ENCODE data around the gene SEMA6C. TPM values are rescaled to one million over a fixed set of nuclear protein-coding genes. Genes with fewer than 3 reads are reported as not detected.

The SEMA6C gene
- total RNA-seq, 4 donors from 2014 or later = 2.5 to 5.9 (median 3.4) TPM

DNA sequence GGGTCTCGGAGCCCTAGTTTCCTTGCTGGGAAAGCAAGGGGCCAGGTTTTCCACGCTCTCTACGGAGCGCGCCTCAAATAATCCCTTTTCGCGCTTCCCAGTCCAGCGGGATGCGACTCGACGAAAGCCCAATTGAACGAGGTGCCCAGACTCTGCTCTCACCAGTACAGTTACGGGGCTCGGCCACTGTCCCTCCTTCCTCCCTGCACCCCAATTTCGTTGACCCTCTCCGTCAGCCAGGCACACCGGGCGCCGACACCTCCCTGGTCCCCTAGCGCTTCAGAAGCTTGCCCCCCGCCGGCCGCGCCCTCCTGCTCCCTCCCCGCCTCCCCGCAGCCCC lies 389 bp downstream of the SEMA6C start:
- no peak for DNase-seq
- intact Hi-C loops (cut with DNase I) = no loop called here
- H3K4me3 ChIP-seq (replicated peaks in 1 of 3) = peak overlapping the region; percentile 29 to 74 (median 54)
- H3K36me3 ChIP-seq = no peaks in the 10 kb centered on the region
- no peaks in the 10 kb centered on the region for H3K27me3 ChIP-seq
- peak overlapping the region in 2 of 3 donors; percentile 26 to 48 for H3K27ac ChIP-seq
- peaks cover 20 to 25% of the 10 kb centered on the region in 2 donors for H3K4me1 ChIP-seq
- H3K9me3 ChIP-seq = no peaks in the 10 kb centered on the region
- WGBS, 2 donors = 0 to 3% methylated on average over 1 to 22 of the region's 26 CpGs
- TF ChIP-seq, protein P1, sequence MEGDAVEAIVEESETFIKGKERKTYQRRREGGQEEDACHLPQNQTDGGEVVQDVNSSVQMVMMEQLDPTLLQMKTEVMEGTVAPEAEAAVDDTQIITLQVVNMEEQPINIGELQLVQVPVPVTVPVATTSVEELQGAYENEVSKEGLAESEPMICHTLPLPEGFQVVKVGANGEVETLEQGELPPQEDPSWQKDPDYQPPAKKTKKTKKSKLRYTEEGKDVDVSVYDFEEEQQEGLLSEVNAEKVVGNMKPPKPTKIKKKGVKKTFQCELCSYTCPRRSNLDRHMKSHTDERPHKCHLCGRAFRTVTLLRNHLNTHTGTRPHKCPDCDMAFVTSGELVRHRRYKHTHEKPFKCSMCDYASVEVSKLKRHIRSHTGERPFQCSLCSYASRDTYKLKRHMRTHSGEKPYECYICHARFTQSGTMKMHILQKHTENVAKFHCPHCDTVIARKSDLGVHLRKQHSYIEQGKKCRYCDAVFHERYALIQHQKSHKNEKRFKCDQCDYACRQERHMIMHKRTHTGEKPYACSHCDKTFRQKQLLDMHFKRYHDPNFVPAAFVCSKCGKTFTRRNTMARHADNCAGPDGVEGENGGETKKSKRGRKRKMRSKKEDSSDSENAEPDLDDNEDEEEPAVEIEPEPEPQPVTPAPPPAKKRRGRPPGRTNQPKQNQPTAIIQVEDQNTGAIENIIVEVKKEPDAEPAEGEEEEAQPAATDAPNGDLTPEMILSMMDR (IDR thresholded peaks at IDR 0.05) = no peak
- TF ChIP-seq POLR2A (IDR thresholded peaks at IDR 0.05) = no peak

GRCh38 chr1:151145304-151146071 lies 943 bp downstream of the SEMA6C start:
- Histone ChIP-seq H3K4me1 (peaks cover 20 to 25% of the 10 kb centered on the region in 2 donors), H3K36me3 (no peaks in the 10 kb centered on the region), H3K4me3 (replicated peaks in 1 of 3) (peak overlapping the region in 1 of 3 donors; percentile 74), H3K9me3 (no peaks in the 10 kb centered on the region), H3K27ac (peak overlapping the region in 2 of 3 donors; percentile 18 to 48), H3K27me3 (no peaks in the 10 kb centered on the region)
- peak in 1 of 2 donors; percentile 32 for DNase-seq
- no peak for TF ChIP-seq POLR2A (IDR thresholded peaks at IDR 0.05)
- TF ChIP-seq, protein P1 (IDR thresholded peaks at IDR 0.05) = no peak
- 25 to 28% methylated on average over 33 to 35 of the region's 43 CpGs for WGBS, 2 donors
- intact Hi-C loops (cut with DNase I) = no loop called here

DNA sequence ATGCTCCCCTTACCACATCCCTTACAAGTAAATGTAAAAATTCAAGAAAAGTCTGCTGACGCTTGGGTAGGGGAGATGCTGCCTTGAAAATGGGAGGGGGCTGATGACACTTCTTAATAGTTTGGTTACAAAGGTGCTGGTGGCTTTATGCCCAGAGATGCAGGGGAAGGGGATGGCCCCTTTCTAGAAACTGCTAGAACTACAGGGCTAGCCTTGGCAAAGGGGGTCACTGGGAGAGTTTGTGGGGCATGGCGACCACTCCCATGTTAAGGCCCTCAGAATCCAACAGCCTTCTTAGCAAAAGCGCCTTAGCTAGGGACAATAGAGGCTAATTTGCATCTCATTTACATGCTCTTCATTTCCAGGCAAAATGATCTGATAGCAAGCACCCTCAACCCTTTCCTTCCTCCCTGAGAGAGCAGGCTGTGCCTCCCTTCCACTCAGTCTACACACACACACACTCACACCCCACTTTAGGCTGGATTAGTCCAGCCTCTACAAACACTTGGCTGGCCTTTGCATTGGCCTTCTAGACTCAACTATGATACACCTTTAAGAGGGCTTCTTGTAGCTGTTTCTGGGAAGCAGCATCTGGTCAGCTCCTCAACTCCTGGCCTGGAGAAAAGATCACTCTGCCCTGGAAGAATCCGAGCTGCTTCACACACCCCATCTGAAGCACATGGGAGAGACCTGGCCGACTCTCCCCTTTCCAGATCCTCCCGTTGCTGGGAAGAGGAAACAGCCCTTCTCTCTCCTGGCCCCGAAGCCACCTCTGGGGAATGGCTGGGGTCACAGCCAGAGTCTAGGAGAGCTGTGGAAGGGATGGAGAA lies 1.7 kb downstream of the SEMA6C start:
- H3K9me3 ChIP-seq = no peaks in the 10 kb centered on the region
- TF ChIP-seq, protein P1 (IDR thresholded peaks at IDR 0.05) = no peak
- no peak for TF ChIP-seq POLR2A (IDR thresholded peaks at IDR 0.05)
- H3K4me3 ChIP-seq (replicated peaks in 1 of 3) = peak overlapping the region in 1 of 3 donors; percentile 74
- no peaks in the 10 kb centered on the region for H3K36me3 ChIP-seq
- no peak for DNase-seq
- H3K4me1 ChIP-seq = peaks cover 20 to 25% of the 10 kb centered on the region in 2 donors
- intact Hi-C loops (cut with DNase I) = no loop called here
- peak overlapping the region in 2 of 3 donors; percentile 18 to 48 for H3K27ac ChIP-seq
- H3K27me3 ChIP-seq = no peaks in the 10 kb centered on the region
- 52 to 58% methylated on average over 7 of the region's 7 CpGs for WGBS, 2 donors

GRCh38 chr1:151143986-151144385 lies 2.4 kb downstream of the SEMA6C start:
- H3K9me3 ChIP-seq = no peaks in the 10 kb centered on the region
- TF ChIP-seq POLR2A (IDR thresholded peaks at IDR 0.05) = no peak
- TF ChIP-seq, protein P1 (IDR thresholded peaks at IDR 0.05) = no peak
- H3K27me3 ChIP-seq = no peaks in the 10 kb centered on the region
- intact Hi-C loops (cut with DNase I) = no loop called here
- H3K27ac ChIP-seq = no peak overlapping the region
- 81 to 83% methylated on average over 4 to 5 of the region's 5 CpGs for WGBS, 2 donors
- no peak for DNase-seq
- peaks cover 20 to 25% of the 10 kb centered on the region in 2 donors for H3K4me1 ChIP-seq
- no peaks in the 10 kb centered on the region for H3K36me3 ChIP-seq
- no peak overlapping the region for H3K4me3 ChIP-seq (replicated peaks in 1 of 3)

DNA sequence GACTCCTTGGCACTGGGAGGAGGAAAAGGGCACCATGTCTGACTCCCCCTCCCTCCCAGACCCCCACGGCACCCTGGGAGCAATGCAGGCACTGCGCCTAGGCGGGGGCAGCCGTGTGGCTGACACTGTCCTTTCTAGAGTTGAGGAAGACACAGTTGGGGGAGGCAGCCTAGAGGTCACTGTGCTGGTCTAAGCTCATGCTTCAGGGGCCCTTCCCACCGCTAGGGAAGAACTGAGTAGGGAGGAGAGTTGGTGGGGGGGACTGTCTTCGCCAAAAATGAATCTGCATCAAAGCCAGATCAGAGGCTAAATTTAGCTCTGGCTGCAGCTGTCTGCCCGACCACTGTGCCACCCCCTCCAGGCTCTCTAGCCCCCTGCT lies 3.4 kb downstream of the SEMA6C start:
- intact Hi-C loops (cut with DNase I) = no loop called here
- H3K27ac ChIP-seq = no peak overlapping the region
- H3K9me3 ChIP-seq = no peaks in the 10 kb centered on the region
- H3K27me3 ChIP-seq = no peaks in the 10 kb centered on the region
- TF ChIP-seq, protein P1 (IDR thresholded peaks at IDR 0.05) = no peak
- TF ChIP-seq POLR2A (IDR thresholded peaks at IDR 0.05) = no peak
- peaks cover 20 to 25% of the 10 kb centered on the region in 2 donors for H3K4me1 ChIP-seq
- 79 to 93% methylated on average over 7 of the region's 7 CpGs for WGBS, 2 donors
- no peak for DNase-seq
- H3K4me3 ChIP-seq (replicated peaks in 1 of 3) = no peak overlapping the region
- no peaks in the 10 kb centered on the region for H3K36me3 ChIP-seq
